G401 (cell line): Measurements from ENCODE around the gene ZBTB16. TPM values are rescaled to one million over a fixed set of nuclear protein-coding genes. Genes with fewer than 3 reads are reported as not detected.

Experiments used
- DNase-seq: peaks from one replicate; pipeline ENCODE4 v3.0.0-alpha.2; 2015; ENCODE audit warnings: low spot score
- in situ Hi-C: cut with HindIII; loops from 2 replicates; pipeline ENCODE4 v1.10.0; 2016; ENCODE audit warnings: low sequenced_read_pairs, mixed read lengths
- total RNA-seq: library from RNA; depleted of rRNA; stranded (reverse); fragments of >200 nt; shearing (Covaris generic); gene quantifications from 2 replicates; pipeline ENCODE4 v1.2.3, GENCODE V29; 2014

ZBTB16 gene
- total RNA-seq, 1 experiment from 2014 or later, result not detected

GRCh38 chr11:114061681-114062049 lies 2.2 kb downstream of the ZBTB16 start:
- in situ Hi-C loops, result no loop called here

DNA sequence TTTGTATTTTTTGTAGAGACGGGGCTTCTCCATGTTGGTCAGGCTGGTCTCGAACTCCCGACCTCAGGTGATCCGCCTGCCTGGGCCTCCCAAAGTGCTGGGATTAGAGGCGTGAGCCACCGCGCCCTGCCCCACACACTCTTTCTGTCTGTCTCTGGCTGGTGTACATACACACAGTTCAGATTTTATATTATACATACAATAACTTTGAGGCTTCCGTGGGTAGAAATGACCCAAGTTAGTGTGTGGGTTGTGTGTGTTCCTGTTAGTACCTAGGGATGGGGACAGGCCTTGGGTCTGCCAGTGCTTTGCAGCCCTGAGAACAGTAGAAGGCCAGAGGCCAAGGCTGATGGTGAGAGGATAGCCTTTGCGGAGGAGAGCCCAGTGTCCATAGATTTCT lies 2.8 kb downstream of the ZBTB16 start:
- in situ Hi-C loops, result no loop called here
- no peak for DNase-seq

More at GRCh38 chr11:114061681-114062049, 2.2 kb downstream of the ZBTB16 start:
- DNase-seq, result no peak

DNA sequence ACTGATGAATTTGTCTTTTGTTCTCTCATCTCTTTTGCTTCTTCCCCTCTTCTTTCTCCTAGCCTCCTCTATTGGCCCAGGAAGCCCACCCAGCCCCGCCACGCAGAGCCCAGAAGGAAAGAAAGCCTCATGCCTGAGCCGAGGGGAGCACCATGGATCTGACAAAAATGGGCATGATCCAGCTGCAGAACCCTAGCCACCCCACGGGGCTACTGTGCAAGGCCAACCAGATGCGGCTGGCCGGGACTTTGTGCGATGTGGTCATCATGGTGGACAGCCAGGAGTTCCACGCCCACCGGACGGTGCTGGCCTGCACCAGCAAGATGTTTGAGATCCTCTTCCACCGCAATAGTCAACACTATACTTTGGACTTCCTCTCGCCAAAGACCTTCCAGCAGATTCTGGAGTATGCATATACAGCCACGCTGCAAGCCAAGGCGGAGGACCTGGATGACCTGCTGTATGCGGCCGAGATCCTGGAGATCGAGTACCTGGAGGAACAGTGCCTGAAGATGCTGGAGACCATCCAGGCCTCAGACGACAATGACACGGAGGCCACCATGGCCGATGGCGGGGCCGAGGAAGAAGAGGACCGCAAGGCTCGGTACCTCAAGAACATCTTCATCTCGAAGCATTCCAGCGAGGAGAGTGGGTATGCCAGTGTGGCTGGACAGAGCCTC lies 3.8 kb downstream of the ZBTB16 start:
- DNase-seq, result no peak
- in situ Hi-C loops, result no loop called here

- DNase-seq, result no peak
- in situ Hi-C loops, result no loop called here
Measured at GRCh38 chr11:114063829-114064201, 4.3 kb downstream of the ZBTB16 start.

GRCh38 chr11:114064216-114064615 lies 4.7 kb downstream of the ZBTB16 start:
- in situ Hi-C loops, result no loop called here
- DNase-seq, result no peak

DNA sequence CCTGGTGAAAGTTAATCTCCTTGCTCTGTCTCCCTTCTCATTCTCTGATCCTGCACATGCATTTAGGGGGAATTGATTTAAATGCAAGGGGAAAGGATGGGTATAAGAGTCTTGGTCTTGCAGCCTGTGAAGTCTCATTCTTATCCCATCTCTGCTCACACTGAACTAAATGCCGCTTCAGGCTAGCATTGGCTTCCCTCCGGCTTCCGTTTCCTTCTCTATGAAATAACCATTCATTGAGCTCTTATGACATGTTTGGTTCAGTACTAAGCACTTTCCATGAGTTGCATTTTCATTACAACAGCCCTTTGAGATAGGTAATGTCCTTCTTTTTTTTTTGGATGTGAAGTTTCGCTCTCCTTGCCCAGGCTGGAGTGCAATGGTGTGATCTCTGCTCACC lies 5.6 kb downstream of the ZBTB16 start:
- no peak for DNase-seq
- in situ Hi-C loops, result no loop called here

DNA sequence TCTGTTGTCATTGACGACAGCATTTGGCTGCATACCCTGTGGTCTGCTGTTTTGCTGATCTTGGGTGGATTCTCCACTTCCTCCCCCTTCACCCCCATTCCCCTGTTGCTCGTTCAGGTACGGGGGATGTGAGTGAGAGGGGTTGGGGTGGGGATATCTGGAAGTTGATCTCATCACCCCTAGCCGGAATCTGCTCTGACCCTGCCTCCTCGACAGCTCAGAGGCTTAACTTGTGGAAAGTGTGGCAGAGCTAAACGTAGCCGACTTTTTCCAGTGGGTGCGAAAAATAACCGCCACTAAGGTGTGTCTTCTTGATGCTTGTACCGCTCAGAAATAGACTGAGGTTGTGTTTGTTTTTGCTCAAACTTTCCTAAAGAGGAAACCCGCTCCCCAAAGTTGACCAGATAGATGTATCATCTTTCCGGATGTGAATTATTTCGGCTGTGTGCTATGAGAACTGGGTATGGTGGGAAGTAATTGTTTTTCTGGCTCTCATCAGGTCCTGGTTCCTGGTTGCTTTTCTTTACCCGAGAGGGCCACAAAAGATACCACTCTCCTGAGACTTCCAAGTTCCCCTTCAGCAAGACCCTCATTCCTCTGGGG lies 6.6 kb downstream of the ZBTB16 start:
- in situ Hi-C loops, result no loop called here
- DNase-seq, result no peak

- in situ Hi-C loops, result no loop called here
- DNase-seq, result no peak
Measured at GRCh38 chr11:114068327-114068726, 8.8 kb downstream of the ZBTB16 start.

DNA sequence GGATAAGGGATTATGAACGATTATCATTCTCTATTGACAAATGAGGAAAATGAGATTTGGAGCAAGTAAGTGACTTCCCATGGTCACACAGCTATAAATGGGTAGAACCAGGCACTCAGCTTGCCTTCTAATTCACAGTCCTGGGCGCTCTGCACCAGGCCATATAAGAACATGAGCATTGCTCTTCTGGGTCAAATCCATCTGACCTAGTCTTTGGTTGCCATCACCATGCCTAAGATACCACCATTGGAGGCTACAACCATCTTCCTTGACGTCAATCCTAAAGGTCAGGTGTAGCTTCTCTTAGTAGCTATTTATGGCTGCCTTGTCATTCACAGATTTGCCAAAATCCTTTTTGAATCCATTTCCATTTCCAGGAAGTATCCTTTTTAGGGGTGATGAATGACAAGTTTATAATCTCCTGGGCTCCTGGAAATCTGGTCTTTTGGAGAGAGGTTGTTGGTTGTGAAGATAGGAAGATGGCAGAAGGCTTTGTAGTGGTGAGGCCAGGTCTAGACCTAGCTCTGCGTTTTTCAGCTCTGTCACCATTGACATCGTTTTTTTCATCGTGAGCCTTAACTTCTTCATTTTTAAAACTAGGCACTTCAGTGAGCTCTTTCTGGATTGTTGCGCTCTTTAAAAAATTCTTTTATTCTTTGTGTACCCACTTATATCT lies 11.1 kb downstream of the ZBTB16 start:
- no peak for DNase-seq
- in situ Hi-C loops, result no loop called here

- DNase-seq, result no peak
- in situ Hi-C loops, result no loop called here
Measured at GRCh38 chr11:114073007-114073827, 13.7 kb downstream of the ZBTB16 start.

GRCh38 chr11:114073828-114074381 lies 14.4 kb downstream of the ZBTB16 start:
- no peak for DNase-seq
- in situ Hi-C loops, result no loop called here

DNA sequence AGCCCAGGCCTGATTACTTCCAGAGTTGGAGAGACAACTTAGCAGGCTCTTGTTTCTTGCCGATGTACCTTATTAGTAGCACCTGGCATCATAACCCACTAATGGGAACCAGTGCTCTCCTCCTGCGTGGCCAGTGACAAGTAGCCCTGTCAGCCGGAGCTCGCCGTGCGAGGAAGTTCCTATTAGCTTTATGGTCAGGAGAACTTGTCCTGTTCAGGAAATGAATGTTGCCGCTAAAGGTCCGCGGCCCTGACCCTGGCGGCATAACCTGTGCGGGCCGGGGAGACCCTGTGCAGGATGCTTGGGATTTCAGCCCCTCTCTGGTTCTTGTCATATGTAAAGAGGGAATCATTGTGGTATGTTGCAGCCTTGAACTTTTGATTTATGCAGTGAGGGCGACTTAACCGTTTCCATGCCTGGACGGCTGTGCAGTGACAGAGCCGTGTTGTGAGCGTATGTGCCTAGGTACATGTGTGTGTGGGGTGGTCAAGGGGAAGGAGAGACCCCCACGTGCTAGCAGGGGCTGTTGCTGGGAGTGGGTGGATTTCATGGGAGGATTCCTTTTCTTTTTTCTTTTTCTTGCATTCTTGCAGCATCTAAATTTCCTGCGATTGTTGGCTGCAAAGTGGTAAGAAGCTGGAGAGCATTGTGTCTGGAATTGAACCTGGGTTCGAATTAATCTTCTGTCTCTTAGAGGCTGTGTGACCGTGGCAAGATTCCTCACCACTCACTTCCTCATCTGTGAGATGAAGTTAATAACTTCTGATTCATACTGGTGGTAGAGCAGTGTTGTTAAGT lies 15.2 kb downstream of the ZBTB16 start:
- DNase-seq, result no peak
- in situ Hi-C loops, result no loop called here

DNA sequence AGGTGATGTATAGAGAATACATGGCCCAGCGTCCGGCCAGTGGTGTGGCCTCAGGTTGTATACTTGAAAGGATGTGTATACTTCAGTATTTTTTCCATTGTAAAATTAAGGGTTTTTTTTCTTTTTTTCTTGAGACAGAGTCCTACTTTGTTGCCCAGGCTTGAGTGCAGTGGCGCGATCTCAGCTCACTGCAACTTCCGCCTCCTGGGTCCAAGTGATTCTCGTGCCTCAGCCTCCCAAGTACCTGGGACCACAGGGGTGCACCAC lies 15.8 kb downstream of the ZBTB16 start:
- DNase-seq, result no peak
- in situ Hi-C loops, result no loop called here

DNA sequence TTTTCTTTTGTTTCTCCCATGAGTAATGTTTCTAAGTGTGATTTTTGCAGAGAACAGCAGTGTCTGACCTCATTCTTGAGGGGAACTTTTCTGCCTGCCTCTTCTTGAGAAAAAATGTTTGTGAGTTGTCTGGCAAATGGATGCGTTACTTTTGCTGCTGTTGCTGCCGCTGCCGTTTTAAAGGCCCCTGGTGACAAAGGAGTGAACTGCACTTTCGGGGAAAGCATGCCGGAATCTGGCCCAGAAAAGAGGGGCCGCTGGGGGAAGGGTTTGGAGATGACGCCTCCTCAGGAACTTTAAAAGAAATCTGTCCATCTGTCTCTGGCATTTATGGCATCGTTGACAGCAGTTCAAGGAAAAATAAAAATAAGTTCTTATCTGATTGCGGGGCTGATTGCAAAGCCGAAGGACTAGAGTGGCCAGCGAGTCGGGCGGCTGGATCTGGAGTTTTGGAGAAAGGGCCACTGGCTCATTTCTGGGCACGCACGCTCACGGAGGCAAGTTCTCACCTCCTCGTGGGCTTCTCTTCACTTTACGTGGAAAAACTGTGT lies 16.5 kb downstream of the ZBTB16 start:
- no peak for DNase-seq
- in situ Hi-C loops, result no loop called here

DNA sequence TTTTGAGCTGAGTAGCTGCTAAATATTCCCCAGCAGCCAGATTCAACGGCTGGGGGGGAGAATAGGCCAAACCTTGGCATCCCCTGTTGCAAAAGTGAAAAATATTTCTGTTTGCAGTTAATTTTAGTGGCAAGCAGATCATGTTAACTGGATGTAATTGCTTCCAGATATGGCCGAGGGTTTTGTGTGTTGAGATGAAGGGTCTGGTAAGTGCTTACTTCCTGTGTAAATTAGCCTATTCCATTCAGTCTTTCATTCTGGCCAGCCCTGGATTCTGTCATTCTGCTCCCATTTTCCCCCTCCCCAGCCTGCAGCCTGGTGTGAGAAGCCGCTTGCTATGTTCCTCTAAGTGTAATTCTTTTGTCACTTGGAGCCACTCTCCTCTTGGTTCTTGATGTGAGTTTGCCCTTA lies 17.4 kb downstream of the ZBTB16 start:
- in situ Hi-C loops, result no loop called here
- DNase-seq, result no peak

DNA sequence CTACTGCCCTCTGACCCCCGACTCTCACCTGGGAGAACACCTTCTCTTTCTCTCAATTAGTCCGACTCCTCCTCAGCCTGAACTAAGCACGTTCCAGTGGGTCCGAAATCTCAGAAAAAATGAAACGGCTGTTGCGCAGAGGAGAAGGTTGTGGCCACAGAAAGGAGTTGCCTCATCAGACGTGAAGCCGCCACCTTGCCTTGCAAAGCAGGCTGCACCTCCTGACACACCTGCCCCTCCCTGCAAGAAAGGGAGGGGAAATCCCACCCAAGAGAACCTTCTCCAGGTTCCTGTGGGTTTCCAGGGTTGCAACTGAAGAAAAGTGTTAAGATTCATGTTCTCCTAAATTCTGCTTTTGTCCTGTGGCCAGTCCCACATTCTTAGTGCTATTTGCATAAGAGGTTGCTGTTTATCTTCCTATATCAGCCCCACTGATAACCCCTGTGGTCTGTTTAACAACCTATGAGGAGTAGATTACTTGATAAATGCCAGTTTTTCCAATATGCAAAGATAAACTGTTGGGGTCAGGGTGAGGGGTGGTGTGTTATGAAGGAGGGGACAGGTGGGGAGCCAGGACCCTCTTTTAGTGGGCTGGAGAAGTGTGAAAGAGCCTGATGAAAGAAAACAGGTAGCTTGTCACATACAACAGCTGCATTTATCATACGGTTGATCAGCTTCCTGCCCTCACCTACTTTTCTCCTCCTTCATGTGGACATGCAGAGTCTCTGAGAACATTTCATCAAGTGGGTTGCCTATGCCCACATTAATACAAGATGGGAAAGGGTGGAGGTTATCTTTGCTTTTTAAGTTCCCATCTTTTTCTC lies 18.2 kb downstream of the ZBTB16 start:
- in situ Hi-C loops, result no loop called here
- no peak for DNase-seq

- DNase-seq, result no peak
- in situ Hi-C loops, result no loop called here
Measured at GRCh38 chr11:114078423-114078822, 18.9 kb downstream of the ZBTB16 start.

- in situ Hi-C loops, result no loop called here
- DNase-seq, result no peak
Measured at GRCh38 chr11:114079511-114080065, 20.1 kb downstream of the ZBTB16 start.
